Natural killer cell (primary cell): ENCODE results near the gene LGI2. TPM values are rescaled to one million over a fixed set of nuclear protein-coding genes. Genes with fewer than 3 reads are reported as not detected.

ENCODE experiments used
- ATAC-seq, 3 donors: fragments of 150-1000 bp in 2 of 3; fragments of 200-7000 bp in 1 of 3; cut with Tn5 transposase; 1 replicate in 1 of 3; 2 replicates in 2 of 3; pipeline ENCODE4 v1.10.0; 2021; ENCODE audit warnings: mild to moderate bottlenecking in 2 of 3, moderate library complexity in 2 of 3
- DNase-seq, 2 donors: peaks; one replicate each; pipeline versions ENCODE4 v3.0.0 to v3.0.0-alpha.2; 2013 to 2021; ENCODE audit warnings: mixed read lengths in 1 of 2
- H3K27ac ChIP-seq: one replicate; pipeline ENCODE4 v1.5.1; 2013; ENCODE audit warnings: mild to moderate bottlenecking, low read length
- H3K27me3 ChIP-seq: one replicate; pipeline ENCODE4 v1.6.1; 2013; ENCODE audit warnings: low read length; ENCODE audit not compliant: control insufficient read depth, insufficient read depth
- H3K36me3 ChIP-seq: one replicate; pipeline ENCODE4 v1.6.1; 2013; ENCODE audit warnings: low read length; ENCODE audit not compliant: control insufficient read depth, insufficient read depth
- H3K4me1 ChIP-seq: one replicate; pipeline ENCODE4 v1.6.1; 2013; ENCODE audit warnings: low read length; ENCODE audit not compliant: control insufficient read depth, insufficient read depth
- H3K4me3 ChIP-seq: one replicate; pipeline ENCODE4 v1.5.1; 2013; ENCODE audit warnings: low read length
- H3K9me3 ChIP-seq: one replicate; pipeline ENCODE4 v1.6.1; 2013; ENCODE audit warnings: low read length; ENCODE audit not compliant: control insufficient read depth, insufficient read depth
- H3K27ac Mint-ChIP-seq, 2 donors: one replicate each; pipeline ENCODE4 v1.8.0; 2022; ENCODE audit warnings: mild to moderate bottlenecking in 2 of 2, mixed read lengths in 2 of 2, moderate library complexity in 1 of 2
- H3K27me3 Mint-ChIP-seq, 2 donors: one replicate each; pipeline ENCODE4 v1.8.0; 2022; ENCODE audit warnings: low read depth in 2 of 2, mixed read lengths in 2 of 2
- H3K36me3 Mint-ChIP-seq: one replicate; pipeline ENCODE4 v1.8.0; 2022; ENCODE audit warnings: mixed read lengths
- H3K4me1 Mint-ChIP-seq, 2 donors: one replicate each; pipeline ENCODE4 v1.8.0; 2022; ENCODE audit warnings: mixed read lengths in 2 of 2
- H3K4me3 Mint-ChIP-seq: one replicate; pipeline ENCODE4 v1.8.0; 2022; ENCODE audit warnings: mild to moderate bottlenecking, moderate library complexity, mixed read lengths
- H3K9me3 Mint-ChIP-seq, 2 donors: one replicate each; pipeline ENCODE4 v1.8.0; 2022; ENCODE audit warnings: mixed read lengths in 2 of 2
- WGBS: methylation state at CpG from one replicate; pipeline ENCODE4 v1.1.7; 2013; ENCODE audit warnings: missing lambda C conversion rate; ENCODE audit not compliant: insufficient coverage; 5-methylcytosine and 5-hydroxymethylcytosine counted together
- intact Hi-C: fragments of 100-400 bp; cut with micrococcal nuclease; formaldehyde crosslinking; loops from one replicate; pipeline ENCODE4 v1.14.2; 2022
- total RNA-seq, 4 donors: library from RNA; stranded (reverse); fragments of 120-200 nt in 1 of 4; gene quantifications; one replicate each; pipeline versions ENCODE4 v1.2.3 to v1.2.4, GENCODE V29; 2013 to 2022
- TF ChIP-seq, protein P1 (sequence below): fragments of 200-600 bp; IDR thresholded peaks from one replicate; pipeline ENCODE4 v1.8.0; 2022; ENCODE audit warnings: antibody characterized with exemption

Gene LGI2
- total RNA-seq, 3 donors from 2014 or later (not counting 1 experiment from before 2014, with no cell fraction given): not detected

DNA sequence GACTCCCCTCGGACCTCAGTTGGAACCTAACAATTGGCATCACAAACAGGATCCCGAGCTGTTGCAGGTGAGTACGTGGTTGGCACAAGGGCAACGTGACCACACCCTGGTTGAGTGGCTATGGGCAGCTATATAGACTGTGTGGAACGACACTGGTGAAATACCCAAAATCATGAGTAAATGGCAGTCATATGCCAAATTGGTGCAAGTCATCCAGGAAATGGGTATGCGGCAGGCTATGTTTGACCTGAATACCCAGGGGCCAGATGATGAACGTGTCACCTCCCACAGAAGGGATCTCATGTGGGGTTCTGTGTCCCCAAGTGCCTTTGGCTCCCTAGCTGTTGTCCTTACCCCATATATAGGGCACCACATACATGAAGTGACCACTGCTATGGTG lies 64.7 kb downstream of the LGI2 start:
- H3K27ac Mint-ChIP-seq: no peak overlapping the region
- no peaks in the 10 kb centered on the region for H3K27me3 Mint-ChIP-seq
- Histone ChIP-seq H3K4me1 (no peaks in the 10 kb centered on the region), H3K36me3 (no peaks in the 10 kb centered on the region), H3K27me3 (no peaks in the 10 kb centered on the region), H3K9me3 (peaks cover 11% of the 10 kb centered on the region), H3K27ac (no peak overlapping the region), H3K4me3 (no peak overlapping the region)
- no peaks in the 10 kb centered on the region for H3K9me3 Mint-ChIP-seq
- no peak overlapping the region for H3K4me3 Mint-ChIP-seq
- TF ChIP-seq, protein P1, sequence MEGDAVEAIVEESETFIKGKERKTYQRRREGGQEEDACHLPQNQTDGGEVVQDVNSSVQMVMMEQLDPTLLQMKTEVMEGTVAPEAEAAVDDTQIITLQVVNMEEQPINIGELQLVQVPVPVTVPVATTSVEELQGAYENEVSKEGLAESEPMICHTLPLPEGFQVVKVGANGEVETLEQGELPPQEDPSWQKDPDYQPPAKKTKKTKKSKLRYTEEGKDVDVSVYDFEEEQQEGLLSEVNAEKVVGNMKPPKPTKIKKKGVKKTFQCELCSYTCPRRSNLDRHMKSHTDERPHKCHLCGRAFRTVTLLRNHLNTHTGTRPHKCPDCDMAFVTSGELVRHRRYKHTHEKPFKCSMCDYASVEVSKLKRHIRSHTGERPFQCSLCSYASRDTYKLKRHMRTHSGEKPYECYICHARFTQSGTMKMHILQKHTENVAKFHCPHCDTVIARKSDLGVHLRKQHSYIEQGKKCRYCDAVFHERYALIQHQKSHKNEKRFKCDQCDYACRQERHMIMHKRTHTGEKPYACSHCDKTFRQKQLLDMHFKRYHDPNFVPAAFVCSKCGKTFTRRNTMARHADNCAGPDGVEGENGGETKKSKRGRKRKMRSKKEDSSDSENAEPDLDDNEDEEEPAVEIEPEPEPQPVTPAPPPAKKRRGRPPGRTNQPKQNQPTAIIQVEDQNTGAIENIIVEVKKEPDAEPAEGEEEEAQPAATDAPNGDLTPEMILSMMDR: no peak
- intact Hi-C loops: no loop called here
- WGBS: 87% methylated on average over 7 of the region's 7 CpGs
- DNase-seq (no peak), ATAC-seq (no peak)
- no peaks in the 10 kb centered on the region for H3K36me3 Mint-ChIP-seq
- H3K4me1 Mint-ChIP-seq: no peaks in the 10 kb centered on the region

DNA sequence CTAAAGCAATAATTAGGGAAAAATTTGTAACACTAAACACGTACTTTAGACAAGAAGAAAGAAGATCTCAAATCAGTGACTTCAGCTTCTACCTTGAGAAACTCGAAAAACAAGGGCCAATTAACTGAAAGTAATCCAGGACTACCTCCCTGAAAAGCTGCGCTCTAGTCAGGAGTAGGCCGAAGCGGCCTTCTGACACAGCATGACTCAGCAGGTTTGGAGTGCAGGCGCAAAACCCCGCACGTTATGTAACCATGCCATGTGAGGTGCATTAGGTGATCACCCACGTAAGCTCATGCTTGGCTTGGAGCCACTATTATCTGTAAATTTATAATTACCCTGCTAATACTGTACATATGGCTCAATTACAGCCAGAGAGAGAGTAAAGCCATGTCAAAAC lies 65.1 kb downstream of the LGI2 start:
- Mint-ChIP-seq H3K4me3 (no peak overlapping the region), H3K27me3 (no peaks in the 10 kb centered on the region), H3K27ac (no peak overlapping the region), H3K9me3 (no peaks in the 10 kb centered on the region), H3K36me3 (no peaks in the 10 kb centered on the region), H3K4me1 (no peaks in the 10 kb centered on the region)
- Histone ChIP-seq H3K4me3 (no peak overlapping the region), H3K27ac (no peak overlapping the region), H3K9me3 (peaks cover 11% of the 10 kb centered on the region), H3K4me1 (no peaks in the 10 kb centered on the region), H3K27me3 (no peaks in the 10 kb centered on the region), H3K36me3 (no peaks in the 10 kb centered on the region)
- WGBS: 73% methylated on average over 9 of the region's 9 CpGs
- DNase-seq (peak in 1 of 2 donors; percentile 22), ATAC-seq (no peak)
- intact Hi-C loops: no loop called here
- TF ChIP-seq, protein P1: no peak

DNA sequence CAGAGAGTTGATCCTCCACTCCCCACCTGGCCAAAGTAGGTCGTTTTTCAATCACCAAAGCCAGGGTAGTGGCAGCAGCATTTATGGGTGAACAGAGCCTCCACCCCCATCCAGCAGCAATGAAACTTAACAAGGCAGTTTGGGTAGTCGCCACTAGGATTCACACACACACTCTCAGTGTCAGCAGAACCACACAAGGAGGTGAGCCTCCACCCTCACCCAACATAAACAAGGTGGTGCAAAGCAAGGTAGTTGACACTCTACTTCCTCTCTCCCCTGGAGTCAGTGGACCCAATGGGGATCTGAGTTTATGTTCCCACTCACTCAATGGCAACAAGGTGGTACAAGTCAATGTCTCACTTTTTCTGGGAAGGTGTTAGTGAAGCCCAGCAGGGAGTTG lies 67.5 kb downstream of the LGI2 start:
- ATAC-seq (no peak), DNase-seq (no peak)
- H3K27me3 ChIP-seq: no peaks in the 10 kb centered on the region
- peaks cover 2 to 4% of the 10 kb centered on the region in 2 donors for H3K9me3 Mint-ChIP-seq
- intact Hi-C loops: no loop called here
- H3K27ac ChIP-seq: no peak overlapping the region
- H3K36me3 Mint-ChIP-seq: no peaks in the 10 kb centered on the region
- no peak overlapping the region for H3K27ac Mint-ChIP-seq
- no peaks in the 10 kb centered on the region for H3K36me3 ChIP-seq
- peaks cover 11% of the 10 kb centered on the region for H3K9me3 ChIP-seq
- H3K4me3 Mint-ChIP-seq: no peak overlapping the region
- H3K27me3 Mint-ChIP-seq: no peaks in the 10 kb centered on the region
- TF ChIP-seq, protein P1: no peak
- no peaks in the 10 kb centered on the region for H3K4me1 ChIP-seq
- 70% methylated on average over 2 of the region's 2 CpGs for WGBS
- no peaks in the 10 kb centered on the region for H3K4me1 Mint-ChIP-seq
- no peak overlapping the region for H3K4me3 ChIP-seq

- no peaks in the 10 kb centered on the region for H3K4me1 ChIP-seq
- DNase-seq (no peak), ATAC-seq (no peak)
- Mint-ChIP-seq H3K9me3 (peaks cover 2 to 7% of the 10 kb centered on the region in 2 donors), H3K36me3 (no peaks in the 10 kb centered on the region), H3K27me3 (no peaks in the 10 kb centered on the region), H3K4me3 (no peak overlapping the region), H3K27ac (no peak overlapping the region), H3K4me1 (no peaks in the 10 kb centered on the region)
- H3K9me3 ChIP-seq: peaks cover 3% of the 10 kb centered on the region
- intact Hi-C loops: no loop called here
- TF ChIP-seq, protein P1: no peak
- no peak overlapping the region for H3K27ac ChIP-seq
- H3K27me3 ChIP-seq: no peaks in the 10 kb centered on the region
- no peak overlapping the region for H3K4me3 ChIP-seq
- WGBS: 65% methylated on average over 2 of the region's 2 CpGs
- no peaks in the 10 kb centered on the region for H3K36me3 ChIP-seq
These were observed 72.9 kb downstream of the LGI2 start for GRCh38 chr4:24957886-24958285.
